NCI-H510A (cell line): ENCODE data around the gene CFAP97D2.
"Not testable (repeated sequence)": the region's sequence is repeated elsewhere in the genome, so short reads cannot be mapped to it uniquely, and the experiment has no call there.

Source experiments
- DNase-seq: peaks from one replicate; lab custom pipeline; 2025; lab: John Stamatoyannopoulos, UW

CFAP97D2 gene

GRCh38 chr13:114235697-114236096 lies 56.6 kb downstream of the CFAP97D2 start:
- no peak for DNase-seq

GRCh38 chr13:114236227-114236626 lies 57.2 kb downstream of the CFAP97D2 start:
- no peak for DNase-seq

- no peak for DNase-seq
Measured at GRCh38 chr13:114237415-114238112, 58.5 kb downstream of the CFAP97D2 start.

- no peak for DNase-seq
Measured at GRCh38 chr13:114241918-114242317, 62.9 kb downstream of the CFAP97D2 start.

- DNase-seq, result no peak
Measured at GRCh38 chr13:114243971-114244370, 64.9 kb downstream of the CFAP97D2 start.

DNA sequence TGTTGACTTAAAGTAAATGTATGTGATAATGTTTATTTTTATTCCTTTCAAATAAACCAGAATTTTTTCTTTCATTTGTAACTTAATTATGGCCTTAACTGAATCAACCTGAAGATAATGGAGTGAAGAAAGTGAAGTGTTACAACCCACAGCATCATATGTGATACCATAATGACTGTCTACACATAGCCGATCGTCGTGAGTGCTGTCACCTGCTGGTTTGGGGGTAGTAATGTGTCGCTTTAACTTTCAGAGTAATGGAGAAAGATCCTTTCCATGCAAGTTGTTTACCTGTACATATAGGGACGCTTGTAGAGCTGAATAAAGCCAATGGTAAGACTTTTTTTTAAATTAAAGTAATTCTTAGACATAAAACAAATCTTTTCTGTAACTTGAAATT lies 65.6 kb downstream of the CFAP97D2 start:
- DNase-seq, result no peak

DNA sequence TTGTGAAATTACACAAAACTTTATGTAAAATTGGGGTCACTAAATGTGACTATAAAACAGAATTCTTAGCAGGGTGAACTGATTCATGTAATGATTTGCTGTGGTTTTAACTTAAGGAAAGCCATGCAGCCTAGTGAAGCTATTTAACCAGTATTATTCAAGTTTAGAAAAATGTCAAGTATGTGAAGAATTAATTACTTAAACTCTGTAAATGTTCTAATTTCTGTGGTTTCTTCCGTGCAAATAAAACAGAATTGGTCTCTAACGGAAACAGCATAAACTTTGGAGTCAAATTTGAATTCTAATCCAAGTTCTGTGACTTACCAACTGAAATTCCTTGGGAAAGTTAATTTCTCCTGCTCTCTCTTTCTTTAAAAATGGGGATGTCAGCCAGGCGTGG lies 69.0 kb downstream of the CFAP97D2 start:
- no peak for DNase-seq

DNA sequence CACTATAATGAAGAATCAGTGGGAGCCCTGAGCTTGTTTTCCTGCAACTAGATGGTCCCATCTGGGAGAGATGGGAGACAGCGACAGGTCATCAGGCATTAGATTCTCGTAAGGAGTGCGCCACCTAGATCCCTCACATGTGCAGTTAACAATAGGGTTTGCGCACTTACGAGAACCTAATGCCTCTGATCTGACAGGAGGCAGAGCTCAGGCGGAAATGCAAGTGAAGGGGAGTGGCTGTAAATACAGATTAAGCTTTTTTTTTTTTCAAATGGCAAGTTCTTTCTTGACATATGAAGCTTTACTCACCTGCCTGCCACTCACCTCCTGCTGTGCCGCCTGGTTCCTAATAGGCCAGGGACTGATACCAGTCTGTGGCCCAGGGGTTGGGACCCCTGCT lies 70.0 kb downstream of the CFAP97D2 start:
- peak; percentile 25 for DNase-seq

- DNase-seq, result not testable (repeated sequence)
Measured at GRCh38 chr13:114251639-114252440, 72.8 kb downstream of the CFAP97D2 start.

GRCh38 chr13:114256547-114256946 lies 77.5 kb downstream of the CFAP97D2 start:
- DNase-seq, result no peak

GRCh38 chr13:114257014-114257413 lies 78.0 kb downstream of the CFAP97D2 start:
- no peak for DNase-seq

- DNase-seq, result no peak
Measured at GRCh38 chr13:114258589-114258988, 79.5 kb downstream of the CFAP97D2 start.

GRCh38 chr13:114259374-114259773 lies 80.3 kb downstream of the CFAP97D2 start:
- no peak for DNase-seq

GRCh38 chr13:114259974-114260373 lies 80.9 kb downstream of the CFAP97D2 start:
- peak; percentile 37 for DNase-seq

GRCh38 chr13:114260814-114261213 lies 81.8 kb downstream of the CFAP97D2 start:
- DNase-seq, result no peak

- DNase-seq, result no peak
Measured at GRCh38 chr13:114261328-114261965, 82.4 kb downstream of the CFAP97D2 start.

DNA sequence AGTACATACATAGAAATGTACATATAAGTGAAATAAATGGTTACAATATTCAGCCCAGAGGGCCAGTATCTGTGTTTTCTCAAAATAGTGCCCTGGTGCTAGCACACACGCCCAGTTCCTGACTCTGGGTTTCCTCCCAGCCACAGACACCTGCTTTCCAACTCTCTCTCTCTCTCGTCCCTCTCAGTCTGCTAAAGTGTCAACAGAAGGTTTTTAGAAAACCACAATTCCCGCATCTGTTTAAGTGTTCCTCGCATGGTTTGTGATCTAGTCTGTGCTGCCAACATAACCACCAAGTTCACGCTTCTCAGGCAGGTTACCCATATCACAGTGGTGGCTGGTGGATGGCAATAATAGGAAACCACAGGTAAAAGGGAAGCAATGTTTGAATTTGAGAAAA lies 84.5 kb downstream of the CFAP97D2 start:
- DNase-seq, result no peak

DNA sequence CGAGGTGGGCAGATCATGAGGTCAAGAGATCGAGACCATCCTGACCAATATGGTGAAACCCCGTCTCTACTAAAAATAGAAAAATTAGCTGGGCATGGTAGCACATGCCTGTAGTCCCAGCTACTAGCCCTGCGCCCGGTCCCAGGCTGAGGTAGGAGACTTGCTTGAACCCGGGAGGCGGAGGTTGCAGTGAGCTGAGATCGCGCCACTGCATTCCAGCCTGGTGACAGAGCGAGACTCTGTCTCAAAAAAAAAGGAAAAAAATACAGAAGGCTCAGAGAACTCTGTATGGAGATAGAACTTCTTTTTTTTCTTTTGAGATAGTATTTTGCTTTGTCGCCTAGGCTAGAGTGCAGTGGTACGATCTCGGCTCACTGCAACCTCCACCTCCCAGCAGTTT lies 85.3 kb downstream of the CFAP97D2 start:
- DNase-seq, result not testable (repeated sequence)

DNA sequence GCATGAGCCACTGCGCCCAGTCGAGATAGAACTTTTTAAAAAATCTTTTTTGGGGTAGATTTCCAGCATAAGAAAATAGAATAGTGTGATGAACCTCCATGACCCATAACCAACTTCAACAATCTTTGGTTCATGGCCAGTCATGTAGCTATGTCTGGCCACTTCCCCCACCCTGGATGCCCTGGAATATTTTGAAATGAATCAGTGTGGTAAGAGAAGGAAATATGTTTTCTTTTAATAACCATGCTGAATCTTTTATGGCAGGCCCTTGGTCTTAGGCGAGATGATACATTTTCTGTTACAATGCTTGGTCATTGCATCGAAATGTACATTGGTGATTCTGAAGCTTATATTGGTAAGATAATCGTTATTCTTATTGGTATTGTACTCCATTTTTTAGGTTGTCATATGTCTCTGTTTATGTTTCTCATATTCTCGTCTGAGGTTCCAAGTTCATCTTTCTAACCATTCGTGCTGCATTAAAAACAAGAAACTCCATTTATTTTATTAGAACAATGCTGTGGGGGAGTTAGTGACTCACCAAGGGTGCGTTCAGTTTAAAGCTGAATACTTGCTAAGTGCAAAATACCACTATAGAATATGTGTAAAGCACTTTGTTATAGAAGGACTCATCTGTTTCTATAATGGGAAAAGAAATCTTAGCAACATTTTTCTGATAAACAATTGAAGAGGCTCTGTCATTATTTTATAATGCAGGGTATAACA lies 86.0 kb downstream of the CFAP97D2 start:
- DNase-seq, result no peak

GRCh38 chr13:114266241-114266640 lies 87.2 kb downstream of the CFAP97D2 start:
- DNase-seq, result no peak

- no peak for DNase-seq
Measured at GRCh38 chr13:114268344-114269280, 89.6 kb downstream of the CFAP97D2 start.
